ENCODE results near the gene SPON1. TPM values are rescaled to one million over a fixed set of nuclear protein-coding genes. Genes with fewer than 3 reads are reported as not detected.

The SPON1 gene
- total RNA-seq, 4 donors from 2014 or later: 42.6 to 74.0 (median 56.1) TPM

GRCh38 chr11:14314127-14314526 lies 351.6 kb downstream of the SPON1 start:
- 70 to 87% methylated on average over 2 of the region's 2 CpGs for WGBS, 2 donors (ENCODE audit: low coverage in 1 of 2)
- TF ChIP-seq EP300 (IDR thresholded peaks at IDR 0.05; ENCODE audit: low read depth): no peak
- in situ Hi-C loops (cut with MboI; ENCODE audit: low pct_ligation_motif_present in 1 of 4, low pct_unique_long_range_greater_than_20kb in 1 of 4, low sequenced_read_pairs in 3 of 4) (no loop called here), intact Hi-C loops (cut with DNase I; ENCODE audit: low total_unique reads) (no loop called here)
- peaks cover 14 to 43% (median 16%) of the 10 kb centered on the region in 4 donors for H3K4me1 ChIP-seq
- H3K27ac ChIP-seq: no peak overlapping the region
- no peaks in the 10 kb centered on the region for H3K36me3 ChIP-seq
- DNase-seq: no peak
- no peaks in the 10 kb centered on the region for H3K9me3 ChIP-seq
- H3K27me3 ChIP-seq: no peaks in the 10 kb centered on the region
- no peak overlapping the region for H3K4me3 ChIP-seq

- H3K27me3 ChIP-seq: no peaks in the 10 kb centered on the region
- in situ Hi-C loops (cut with MboI; ENCODE audit: low pct_ligation_motif_present in 1 of 4, low pct_unique_long_range_greater_than_20kb in 1 of 4, low sequenced_read_pairs in 3 of 4): no loop called here
- no peaks in the 10 kb centered on the region for H3K36me3 ChIP-seq
- peaks cover 7 to 33% (median 9%) of the 10 kb centered on the region in 4 donors for H3K4me1 ChIP-seq
- 84% methylated on average over 2 of the region's 2 CpGs; no CpG with 5 or more reads in 1 of the 2 donors for WGBS, 2 donors (ENCODE audit: low coverage in 1 of 2)
- intact Hi-C loops (cut with DNase I; ENCODE audit: low total_unique reads): no loop called here
- no peak for TF ChIP-seq POLR2AphosphoS5 (IDR thresholded peaks at IDR 0.05)
- no peak for TF ChIP-seq CTCF (IDR thresholded peaks at IDR 0.05)
- TF ChIP-seq EP300 (IDR thresholded peaks at IDR 0.05; ENCODE audit: low read depth): no peak
- TF ChIP-seq POLR2A (IDR thresholded peaks at IDR 0.05): no peak
- H3K4me3 ChIP-seq: no peak overlapping the region
- H3K9me3 ChIP-seq: no peaks in the 10 kb centered on the region
- H3K27ac ChIP-seq: no peak overlapping the region
- no peak for DNase-seq
Measured at GRCh38 chr11:14315130-14315529, 352.6 kb downstream of the SPON1 start.

Small RNA genes within 50 kb of the gene (small RNA-seq; reads per million reads assigned to genes)
- gene RNA5SP332: 0 reads per million in 4 donors

All from transverse colon (tissue), 4 donors.